ELR (cell line): Measurements from ENCODE around the gene AURKB.
A peak's percentile ranks its signal among the peaks of the same experiment; 100 is the strongest.
"Not testable (repeated sequence)": the region's sequence is repeated elsewhere in the genome, so short reads cannot be mapped to it uniquely, and the experiment has no call there.

Source experiments
- DNase-seq: peaks from one replicate; pipeline ENCODE4 v3.0.0-alpha.2; 2015; ENCODE audit warnings: low read depth

Gene AURKB

DNA sequence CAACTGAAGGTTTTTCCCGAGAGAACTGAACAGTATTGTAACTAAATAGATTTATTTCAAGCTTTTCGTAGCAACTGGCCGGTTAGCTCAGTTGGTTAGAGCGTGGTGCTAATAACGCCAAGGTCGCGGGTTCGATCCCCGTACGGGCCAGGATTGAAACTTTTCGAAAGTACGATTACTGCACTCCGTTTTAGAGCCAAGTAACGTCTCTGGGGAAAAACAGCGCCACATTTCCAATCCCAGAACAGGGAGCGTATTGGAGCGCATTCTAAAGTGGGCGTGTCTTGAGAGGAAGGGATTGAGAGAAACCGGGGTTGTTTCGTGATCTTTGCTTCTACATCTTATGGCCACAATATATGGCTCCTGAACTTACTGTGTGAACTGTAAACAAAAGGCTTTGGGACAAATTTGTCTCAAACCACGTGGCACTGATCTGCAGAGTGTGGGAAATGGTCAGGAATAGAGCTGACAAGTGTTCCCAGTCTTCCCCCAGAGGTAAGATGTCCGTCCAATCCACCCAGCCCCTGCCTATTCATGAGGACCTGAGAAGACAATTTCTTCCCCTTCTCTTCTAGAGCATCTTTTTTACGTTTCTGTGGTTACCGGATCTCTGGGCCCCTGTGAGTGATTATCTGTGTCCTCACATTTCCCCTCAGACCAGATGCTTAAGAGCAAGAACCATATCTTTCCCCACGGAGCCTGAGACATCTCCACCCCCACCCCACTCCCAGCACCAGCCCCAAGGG is 22.7 kb downstream of the AURKB start:
- DNase-seq = peak; percentile 100

DNA sequence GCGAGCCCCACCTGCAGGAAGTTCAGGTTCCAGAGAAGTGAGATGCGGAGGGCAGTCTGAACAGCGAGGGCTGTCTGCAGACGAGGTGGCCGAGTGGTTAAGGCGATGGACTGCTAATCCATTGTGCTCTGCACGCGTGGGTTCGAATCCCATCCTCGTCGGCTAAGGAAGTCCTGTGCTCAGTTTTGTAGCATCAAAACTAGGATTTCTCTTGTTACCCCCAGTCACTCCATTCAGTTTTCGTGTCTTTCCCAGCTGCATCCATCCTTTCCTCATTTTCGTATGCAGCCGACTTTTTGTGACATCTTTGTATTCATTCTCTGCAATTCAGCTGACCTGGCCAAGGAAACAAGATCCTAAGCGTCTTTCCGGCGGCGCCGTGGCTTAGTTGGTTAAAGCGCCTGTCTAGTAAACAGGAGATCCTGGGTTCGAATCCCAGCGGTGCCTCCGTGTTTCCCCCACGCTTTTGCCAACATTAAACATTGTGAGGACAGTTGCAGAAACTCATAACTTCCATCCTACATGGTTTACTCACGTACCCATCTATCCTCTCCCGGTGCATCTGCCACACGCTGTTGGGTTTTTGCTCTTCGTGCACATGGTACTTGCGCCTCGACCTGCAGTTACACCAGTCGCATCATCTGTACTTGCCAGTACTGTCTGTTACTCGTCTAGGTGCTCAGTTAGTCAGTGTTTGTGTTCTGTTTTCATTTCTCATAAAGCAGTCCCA is 23.4 kb downstream of the AURKB start:
- peak; percentile 95 for DNase-seq

DNA sequence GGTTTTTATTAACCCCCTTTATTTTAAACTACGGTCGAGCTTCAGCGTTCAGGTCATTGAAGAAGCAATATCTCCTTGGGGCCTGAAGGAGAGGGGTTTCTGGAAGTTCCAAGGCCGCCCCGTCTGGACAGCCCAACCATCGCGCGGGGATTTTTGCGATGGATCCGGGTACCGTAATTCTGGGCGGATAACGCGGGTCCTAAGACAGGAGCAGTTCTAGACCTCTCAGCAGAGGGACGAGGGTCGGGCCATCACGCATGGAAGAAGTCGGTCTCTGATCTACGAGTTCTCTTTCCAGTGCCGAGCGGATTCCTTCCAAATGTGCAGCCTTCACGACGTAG is 24.0 kb downstream of the AURKB start:
- DNase-seq = no peak

DNA sequence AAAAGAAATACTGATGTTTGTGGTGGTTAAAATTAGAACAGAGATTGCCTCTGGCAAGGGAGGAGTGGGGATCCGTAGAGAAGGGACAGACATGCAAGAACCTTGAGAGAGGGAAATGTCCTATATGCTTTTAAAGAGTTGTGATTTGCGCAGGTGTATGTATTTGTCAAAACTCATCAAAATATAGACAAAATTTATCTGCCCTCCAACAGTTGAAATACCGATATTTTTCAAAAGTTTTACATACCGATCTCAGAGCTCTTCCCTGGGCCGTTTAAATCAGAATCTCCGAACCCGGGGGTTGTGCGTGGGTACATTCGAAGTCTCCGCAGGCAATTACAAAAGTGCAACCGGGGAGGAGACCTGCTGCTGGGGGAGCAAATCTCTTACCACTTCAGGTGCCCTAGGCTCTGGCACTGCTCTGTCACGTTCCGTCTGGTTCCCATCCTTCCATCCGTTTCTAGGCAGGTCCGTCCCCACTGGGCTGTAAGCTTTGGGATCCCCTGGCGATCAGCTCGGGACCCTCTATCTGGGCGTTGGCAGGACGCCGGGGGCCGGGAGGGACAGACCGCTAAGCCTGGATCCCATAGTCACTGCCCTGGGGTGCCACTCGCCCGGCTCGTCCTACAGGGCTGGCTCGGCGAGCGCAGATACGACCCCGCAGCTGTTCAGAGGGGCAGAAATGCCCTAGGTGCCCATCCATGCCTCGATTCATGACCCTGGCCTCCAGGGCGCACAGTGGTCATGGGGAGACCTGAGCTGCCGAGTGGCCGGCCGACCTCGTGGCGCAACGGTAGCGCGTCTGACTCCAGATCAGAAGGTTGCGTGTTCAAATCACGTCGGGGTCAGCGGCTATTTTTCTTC is 24.6 kb downstream of the AURKB start:
- peak; percentile 67 for DNase-seq

DNA sequence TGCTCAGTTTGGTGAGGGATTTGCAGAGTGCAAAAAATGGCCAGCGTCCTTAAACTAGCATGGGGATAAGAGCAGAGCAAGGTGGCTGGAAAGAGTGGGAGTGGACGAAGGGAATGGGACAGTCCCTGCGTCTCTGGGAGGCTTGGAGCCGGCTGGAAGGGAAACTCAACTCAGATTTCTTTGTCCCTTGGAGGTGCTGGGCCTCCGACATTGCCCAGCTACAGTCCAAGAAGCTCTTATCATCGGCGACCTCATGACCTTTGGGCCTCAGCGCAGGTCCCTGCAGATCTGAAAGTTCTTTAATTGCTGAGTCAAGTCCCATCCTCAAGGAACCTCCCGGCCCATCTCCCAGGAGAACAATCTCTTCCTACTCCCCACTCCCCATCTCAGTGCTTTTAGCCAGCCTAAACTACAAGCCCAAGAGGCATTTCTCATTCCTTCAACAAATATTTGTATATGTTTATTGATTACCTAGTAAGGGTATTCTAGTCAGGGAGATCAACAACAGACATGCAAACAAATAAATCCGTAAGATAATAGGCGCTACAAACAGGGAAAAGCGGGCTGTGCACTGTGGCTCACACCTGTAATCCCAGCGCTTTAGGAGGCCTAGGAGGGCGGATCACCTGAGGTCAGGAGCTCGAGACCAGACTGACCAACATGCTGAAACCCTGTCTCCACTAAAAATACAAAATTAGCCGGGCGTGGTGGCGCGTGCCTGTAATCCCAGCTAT is 33.2 kb downstream of the AURKB start:
- DNase-seq = no peak

DNA sequence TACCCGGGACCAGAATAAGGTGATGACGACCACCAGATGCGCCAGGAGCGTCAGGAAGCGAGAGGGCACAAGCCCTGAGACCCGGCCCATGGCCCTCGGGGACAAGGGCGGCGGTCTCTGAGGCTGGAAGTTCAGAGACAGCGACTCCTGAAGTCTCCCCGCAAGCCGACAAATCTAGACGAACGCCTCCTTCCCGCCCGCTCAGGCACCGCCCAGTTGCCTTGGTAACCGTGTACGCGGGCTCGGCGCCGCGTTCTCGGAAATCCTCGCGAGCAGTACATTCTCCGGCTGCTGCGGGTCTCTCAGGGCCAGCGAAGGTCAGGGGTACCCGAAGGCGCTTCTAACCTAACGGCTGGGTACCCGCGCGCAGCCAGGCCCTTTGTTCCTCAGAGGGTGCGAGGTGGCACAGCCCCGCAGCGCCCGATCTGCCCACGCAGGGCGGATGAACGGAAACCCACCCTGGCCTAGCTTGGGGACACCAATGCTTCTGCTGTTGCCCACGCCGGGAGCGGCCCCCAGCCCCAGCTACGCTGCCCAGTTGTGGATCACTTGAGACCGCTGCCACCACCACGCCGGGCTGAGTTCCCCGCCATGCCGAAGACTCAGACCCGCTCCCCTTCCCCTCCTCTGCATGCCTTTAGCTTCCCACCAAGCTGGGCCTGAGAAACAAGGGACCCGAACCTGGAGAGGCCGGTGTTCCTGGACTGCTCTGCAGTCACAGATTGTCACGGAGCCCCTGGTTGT is 34.0 kb downstream of the AURKB start, which contains the start of gene TMEM107:
Gene TMEM107 (minus strand): TSS at position 184 of the 744 bp plus-strand sequence. CDS start 94 bp downstream, at position 90.
- DNase-seq = peak; percentile 94

DNA sequence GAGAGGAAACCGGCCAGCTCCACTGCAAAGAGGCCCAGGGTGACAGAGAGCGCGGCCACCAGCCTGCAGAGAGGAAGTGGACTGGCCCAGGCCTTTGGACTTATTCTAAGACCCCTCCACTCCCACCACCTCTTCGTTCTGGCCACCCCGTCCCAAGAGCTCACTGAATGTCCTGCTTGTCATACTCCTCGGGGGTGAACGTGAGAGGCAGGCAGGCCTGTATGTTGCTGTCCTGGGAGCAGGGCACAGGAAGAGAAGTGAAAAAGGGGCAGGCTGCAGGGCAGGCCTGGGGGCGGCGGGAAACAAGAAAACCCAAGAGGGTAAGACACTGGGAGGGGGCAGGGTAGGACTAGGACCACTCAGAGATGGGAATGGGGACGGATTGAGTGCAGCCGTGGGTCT is 34.6 kb downstream of the AURKB start:
- DNase-seq = peak; percentile 52

DNA sequence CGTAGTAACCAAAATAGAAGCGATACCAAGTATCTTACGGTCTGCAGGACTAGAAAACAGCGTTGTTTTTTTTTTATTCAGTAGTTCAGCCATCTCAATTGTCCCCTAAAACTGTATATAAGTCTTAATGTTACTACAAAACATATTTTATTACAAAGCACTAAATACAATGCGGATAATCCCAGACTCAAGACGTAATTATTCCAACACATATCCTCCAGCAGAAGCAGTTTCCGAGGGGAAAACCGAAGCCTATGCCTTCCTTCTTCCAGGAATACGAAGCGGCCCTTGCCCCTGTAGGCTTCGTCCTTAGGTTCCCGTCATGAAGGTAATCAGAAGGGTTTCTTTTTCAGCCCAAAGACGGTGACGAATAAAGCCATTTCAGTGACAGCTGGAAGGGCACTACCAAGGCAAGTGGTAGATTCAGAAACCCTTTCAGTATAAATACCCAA is 36.5 kb downstream of the AURKB start:
- DNase-seq = no peak

DNA sequence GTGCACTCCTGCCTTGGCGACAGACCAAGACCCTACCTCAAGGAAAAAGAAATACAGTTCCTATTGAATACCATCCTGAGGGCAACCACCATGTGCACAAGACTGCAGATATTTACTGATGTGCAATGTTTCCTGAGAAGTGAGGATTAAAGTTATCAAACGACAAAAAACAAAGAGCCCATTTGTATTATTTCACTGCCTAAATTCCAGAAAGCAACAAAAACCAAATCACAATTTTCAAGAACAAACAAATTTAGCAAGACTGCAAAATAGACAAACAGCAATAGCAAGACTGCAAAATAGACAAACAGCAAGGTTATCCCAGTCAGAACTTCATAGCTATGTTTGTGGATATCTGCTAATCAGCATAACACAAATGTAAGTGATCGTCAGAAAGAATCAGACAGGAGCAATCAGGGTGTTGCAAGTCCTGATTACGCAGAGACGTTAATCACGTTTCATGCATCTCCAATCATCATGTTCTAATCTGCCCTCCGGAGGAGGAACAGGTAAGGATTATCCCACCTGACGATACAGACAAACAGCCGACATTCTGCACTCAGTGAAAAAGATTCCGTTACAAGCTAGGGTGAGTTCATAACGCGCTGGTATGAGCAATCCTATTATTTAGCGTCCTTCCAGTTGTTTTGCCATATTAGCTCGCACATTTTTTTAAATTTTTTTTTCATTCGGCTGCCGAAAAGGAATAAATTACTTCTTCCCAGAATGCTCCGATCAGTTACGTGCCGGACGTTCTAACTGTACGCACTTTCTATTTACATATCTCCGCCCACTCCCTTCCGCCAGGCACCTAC is 37.1 kb downstream of the AURKB start:
- peak; percentile 99 for DNase-seq

DNA sequence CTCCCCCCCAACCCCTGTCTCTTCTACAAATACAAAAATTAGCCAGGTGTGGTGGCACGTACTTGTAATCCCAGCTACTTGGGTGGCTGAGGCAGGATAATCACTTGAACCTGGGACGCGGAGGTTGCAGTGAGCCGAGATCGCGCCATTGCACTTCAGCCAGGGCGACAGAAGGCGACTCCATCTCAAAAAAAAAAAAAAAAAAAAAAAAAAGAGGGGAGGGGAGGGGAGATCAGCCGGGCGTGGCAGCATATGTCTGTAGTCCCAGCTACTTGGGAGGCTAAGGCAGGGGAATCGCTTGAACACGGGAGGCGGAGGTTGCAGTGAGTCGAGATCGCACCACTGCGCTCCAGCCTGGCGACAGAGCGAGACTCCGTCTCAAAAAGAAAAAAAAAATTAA is 40.2 kb downstream of the AURKB start:
- DNase-seq = not testable (repeated sequence)

DNA sequence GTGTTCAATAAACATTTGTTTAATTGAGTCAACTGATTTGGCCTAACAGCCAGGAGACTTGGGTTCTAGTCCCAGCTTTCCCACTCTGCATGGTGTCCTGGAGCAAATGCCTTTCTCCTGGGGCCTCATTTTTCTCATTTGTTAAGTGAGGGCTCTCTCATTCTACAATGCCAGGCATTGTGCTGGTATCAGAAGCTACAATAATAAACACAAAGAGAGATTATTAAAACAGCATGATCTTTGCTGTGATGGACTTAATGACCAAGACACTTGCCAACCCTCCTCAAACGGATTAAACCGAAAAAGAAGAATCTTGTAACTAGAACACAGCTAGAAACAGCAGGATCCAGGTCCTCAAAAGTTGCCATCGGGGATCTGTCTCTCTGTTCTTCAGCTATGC is 42.8 kb downstream of the AURKB start:
- no peak for DNase-seq

DNA sequence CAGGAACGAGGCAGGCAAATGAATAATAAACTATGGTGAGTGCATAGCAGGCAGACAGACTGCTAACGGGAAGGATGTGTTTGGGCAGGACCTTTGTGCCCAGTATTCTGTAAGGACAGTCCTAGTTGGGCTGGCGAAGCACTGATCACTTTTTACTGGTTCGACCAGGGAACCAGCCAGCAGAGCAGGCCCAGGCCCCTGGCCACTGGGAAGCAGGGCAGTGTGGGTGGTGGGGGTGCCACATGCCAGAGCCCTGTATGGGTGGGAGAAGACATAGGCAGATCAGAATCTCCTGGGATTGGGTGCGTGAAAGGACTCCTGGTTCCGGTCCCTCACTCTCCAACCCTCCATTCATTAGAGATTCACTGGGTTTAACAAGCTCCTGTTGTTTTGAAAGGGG is 43.6 kb downstream of the AURKB start:
- no peak for DNase-seq

DNA sequence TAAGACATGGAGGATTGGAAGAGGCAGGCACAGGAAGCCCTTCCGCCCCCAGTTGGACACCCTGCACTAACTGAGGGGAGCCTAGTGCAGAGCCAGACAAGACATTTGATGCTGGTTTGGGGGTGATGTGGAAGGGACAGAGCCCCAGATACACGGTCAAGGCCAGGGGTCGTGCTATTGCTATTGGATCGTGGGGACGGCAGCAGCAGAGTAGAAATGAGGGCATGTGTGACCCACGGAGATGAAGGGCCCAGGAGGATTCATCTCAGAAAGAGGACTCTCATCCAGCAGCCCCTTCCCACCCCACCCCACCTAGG is 45.6 kb downstream of the AURKB start:
- no peak for DNase-seq

DNA sequence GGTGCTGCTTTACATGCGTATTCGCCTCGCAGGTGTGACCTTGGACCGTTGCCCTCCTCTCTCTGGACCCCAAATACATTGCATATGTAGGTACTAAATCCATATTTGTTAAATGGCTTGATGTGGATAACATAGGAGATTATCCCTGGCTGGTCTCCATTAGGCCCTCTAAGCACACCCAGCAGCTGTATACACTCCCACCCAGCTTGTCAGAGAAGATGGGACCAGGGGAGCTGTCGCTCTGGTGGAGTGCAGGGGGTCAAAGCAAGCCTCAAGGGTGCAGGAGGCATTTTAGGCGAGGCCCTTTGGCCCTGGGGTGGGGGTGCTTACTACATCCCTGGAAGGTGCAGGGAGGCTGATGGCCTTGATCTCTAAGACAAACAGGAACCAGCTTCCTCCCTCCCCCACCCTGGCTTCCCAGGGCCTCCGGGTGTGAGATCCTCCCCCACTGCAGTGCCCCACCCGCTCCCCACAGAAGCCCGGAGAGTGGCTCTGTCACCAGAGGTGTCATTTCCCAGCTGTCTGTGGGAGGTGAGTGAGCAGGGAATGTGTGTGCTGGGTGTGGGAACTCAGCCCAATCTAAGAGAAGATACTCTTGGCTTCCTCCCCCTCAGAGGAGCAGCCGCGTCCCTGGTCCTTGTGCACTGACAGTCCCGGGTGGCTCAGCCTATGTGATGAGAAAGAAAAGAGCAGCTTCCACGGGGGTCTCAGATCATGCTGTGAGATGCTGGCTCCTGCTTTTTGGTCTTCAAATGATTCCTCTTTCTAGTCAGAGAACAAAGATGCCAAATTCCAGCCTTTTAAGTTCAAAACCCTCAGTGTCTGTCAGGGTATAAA is 46.2 kb downstream of the AURKB start:
- peak; percentile 50 for DNase-seq

DNA sequence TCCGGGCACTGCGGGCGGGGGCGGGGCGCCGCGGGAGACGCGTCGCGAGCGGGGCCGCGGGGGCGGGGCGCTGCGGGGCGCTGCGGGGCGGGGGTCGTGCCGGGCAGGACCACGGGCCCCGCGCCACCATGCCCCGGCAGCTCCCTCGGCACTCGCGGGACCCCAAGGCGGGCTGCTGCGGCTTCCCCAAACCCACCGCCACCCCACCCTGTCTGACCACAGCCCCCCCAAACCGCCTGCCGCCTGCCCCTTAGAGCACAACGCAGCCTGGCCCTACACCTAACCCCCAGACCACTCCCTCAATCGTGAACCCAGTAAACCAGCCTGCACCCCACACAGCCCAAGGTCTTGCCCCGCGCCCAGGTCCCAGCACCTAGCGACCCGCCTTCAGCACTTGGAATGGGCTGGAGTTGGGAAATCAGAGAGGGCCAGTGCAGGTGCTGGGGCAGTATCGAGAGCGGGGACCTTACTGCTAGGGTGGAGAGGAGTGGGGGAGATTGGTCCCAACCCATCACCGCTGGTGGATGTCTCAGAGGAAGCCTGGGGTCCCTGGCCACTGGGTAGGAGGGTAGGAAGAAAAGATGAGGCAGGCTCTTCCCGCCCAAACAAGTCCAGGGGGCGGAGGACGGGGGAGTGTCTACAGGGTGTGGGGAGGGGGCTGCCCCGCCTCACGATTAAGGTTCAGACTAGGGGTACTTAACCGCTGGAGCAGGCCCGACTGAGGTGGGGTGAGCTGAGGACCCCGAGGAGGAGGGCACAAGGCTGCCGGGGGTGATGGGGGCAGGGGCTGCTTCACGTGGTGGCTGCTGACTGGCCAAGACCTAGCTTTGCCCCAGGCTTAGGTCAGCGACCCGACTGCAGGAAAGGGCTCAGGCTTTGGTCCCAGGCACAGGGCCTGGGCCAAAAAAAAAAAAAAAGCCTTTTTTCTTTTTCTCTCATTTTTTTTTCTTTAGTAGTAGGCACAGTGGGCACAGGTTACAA is 47.1 kb downstream of the AURKB start:
- DNase-seq = peak; percentile 28

DNA sequence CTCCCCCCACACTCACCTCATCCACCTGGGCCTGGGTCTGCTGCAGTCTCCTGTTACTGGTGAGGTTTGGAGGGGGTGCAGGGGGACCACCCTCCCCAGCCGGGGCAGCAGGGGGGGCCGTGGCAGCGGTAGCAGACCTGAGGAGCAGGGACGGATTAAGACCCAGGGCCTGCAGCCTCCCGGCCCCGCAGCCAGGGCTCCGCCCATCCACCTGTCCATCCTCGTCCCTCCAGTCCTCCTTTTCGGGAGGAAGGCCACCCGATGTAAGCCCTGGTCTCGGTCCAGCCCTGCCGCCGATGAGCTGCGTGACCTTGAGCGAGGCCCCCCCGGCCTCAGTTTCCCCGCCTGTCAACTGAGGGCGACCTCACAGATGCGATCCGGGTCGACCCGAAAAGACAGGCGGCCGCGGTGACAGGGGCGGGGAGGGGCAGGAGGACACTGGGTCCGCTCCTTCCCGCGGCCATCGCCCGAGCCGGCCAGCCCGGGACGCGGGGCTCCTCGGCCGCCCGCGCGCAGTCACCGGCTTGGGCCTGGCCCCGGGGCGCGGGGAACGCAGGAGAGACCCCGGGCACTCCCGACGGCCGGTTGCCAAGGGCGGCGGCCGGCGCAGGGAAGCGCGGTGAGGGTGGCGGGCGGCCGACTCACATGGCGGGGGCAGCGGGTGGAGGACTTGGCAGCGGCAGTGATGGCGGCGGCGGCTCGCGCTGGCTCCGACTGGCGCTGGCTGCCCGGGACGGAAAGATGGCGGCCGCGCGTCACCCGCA is 48.0 kb downstream of the AURKB start, which contains the start of gene VAMP2:
Gene VAMP2 (minus strand): TSS at position 716 of the 764 bp plus-strand sequence. CDS start 69 bp downstream, at position 647.
- peak; percentile 78 for DNase-seq
